Upper lobe of left lung (tissue), 4 donors: ENCODE data around the gene TTC23.

Experiments used
- CTCF ChIP-seq, 6 experiments: fragments of 450-650 bp in 4 of 6; fragments of 200-600 bp in 2 of 6; sonication (generic) in 2 of 6; IDR thresholded peaks; one replicate each; pipeline ENCODE4 v1.5.1; 2016 to 2019; ENCODE audit warnings: antibody characterized with exemption in 6 of 6
- POLR2A ChIP-seq, 4 donors: fragments of 450-650 bp; IDR thresholded peaks; one replicate each; pipeline ENCODE4 v1.5.1; 2016 to 2017; ENCODE audit warnings: antibody characterized with exemption in 4 of 4, mild to moderate bottlenecking in 2 of 4
- POLR2AphosphoS5 ChIP-seq, 2 donors: sonication (generic); formaldehyde crosslinking; IDR thresholded peaks; one replicate each; pipeline ENCODE4 v1.5.1; 2017; ENCODE audit warnings: antibody characterized with exemption in 2 of 2

- TF ChIP-seq CTCF (IDR thresholded peaks at IDR 0.05) (no peak), POLR2A (IDR thresholded peaks at IDR 0.05) (no peak), POLR2AphosphoS5 (IDR thresholded peaks at IDR 0.05) (no peak)
Measured at GRCh38 chr15:99151156-99151555, 98.2 kb downstream of the TTC23 start.
